Cardiac septum (tissue), 1 donor: ENCODE data around the gene TMEM208. TPM values are rescaled to one million over a fixed set of nuclear protein-coding genes. Genes with fewer than 3 reads are reported as not detected.

Source experiments
- DNase-seq: peaks from one replicate; pipeline ENCODE4 v3.0.0-alpha.2; 2020; ENCODE audit warnings: low spot score
- intact Hi-C: fragments of 100-400 bp; cut with DNase I; formaldehyde crosslinking; loops from one replicate; pipeline ENCODE4 v1.14.0; 2022
- microRNA-seq: library from miRNA; unstranded; fragments of <30 nt; microRNA quantifications from one replicate; pipeline ENCODE4 v1.2.0, GENCODE V29; 2020
- total RNA-seq: library from RNA; stranded (reverse); fragmentation: NEBNext Ultra II Directional; extraction: Animal tissue kit (Norgen Biotek cat#: 25700); gene quantifications from one replicate; pipeline ENCODE4 v1.2.1, GENCODE V29; 2021
- donor health status: DM: no; HTN: no; CAD: no.

Gene TMEM208
- total RNA-seq, 1 donor from 2014 or later, result 16.3 TPM

DNA sequence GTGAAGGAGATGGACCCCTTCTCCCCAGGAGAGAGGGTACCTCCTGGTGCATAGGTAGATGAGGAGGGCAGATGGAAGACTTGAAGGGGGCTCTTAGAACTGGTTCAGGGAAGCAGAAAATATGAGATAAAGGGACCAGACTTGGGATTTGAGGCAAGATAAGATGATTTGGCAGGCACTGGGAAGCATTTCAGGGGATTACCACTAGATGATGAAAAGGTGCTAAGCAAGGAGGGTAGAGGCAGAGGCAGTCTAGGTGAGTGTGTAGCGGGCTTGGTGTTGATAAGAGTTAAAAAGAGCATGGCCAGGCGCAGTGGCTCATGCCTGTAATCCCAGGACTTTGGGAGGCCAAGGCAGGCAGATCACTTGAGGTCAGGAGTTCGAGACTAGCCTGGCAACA lies 36.3 kb downstream of the TMEM208 start:
- no peak for DNase-seq
- intact Hi-C loops, result loop anchor here (5.0 kb wide), 1 partner anchor 134 kb away; no protein-coding TSS in a partner anchor

DNA sequence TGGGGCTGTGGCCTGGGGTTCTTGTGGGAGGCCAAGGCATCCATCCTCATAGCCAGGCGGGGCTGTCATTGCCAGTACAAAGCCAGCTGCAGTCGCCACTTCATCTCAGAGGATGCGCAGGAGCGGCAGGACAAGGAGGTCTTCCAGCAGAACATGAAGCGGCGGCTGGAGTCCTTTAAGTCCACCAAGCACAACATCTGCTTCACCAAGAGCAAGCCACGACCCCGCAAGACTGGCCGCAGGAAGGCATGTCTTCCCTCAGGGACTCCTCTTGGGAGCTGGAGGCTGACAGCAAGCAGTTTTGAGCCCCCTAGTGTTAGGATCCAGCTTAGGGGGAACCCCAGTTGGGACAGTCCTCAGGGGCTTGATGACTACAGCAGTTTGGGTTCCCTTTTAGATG lies 37.3 kb downstream of the TMEM208 start:
- no peak for DNase-seq
- intact Hi-C loops, result loop anchor here (5.0 kb wide), 1 partner anchor 133 kb away; no protein-coding TSS in a partner anchor

DNA sequence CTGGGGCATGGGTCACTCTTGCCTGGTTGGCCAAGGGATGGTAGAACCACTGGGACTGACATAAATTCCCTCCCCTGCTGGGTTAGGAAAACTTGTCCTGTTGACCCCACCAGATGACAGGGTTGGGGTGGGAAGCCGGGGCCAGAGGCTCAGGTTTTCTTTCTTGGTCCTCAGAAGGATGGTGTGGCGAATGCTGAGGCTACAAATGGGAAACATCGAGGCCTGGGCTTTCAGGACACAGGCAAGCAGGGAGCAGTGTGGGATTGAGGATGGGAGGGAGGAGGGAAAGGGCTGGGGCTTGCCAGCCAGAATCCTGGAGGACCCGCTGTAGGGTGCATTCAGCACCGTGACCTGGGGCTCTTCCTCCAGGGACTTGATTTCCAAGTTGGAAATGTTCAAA lies 37.9 kb downstream of the TMEM208 start:
- no peak for DNase-seq
- intact Hi-C loops, result loop anchor here (5.0 kb wide), 1 partner anchor 132 kb away; no protein-coding TSS in a partner anchor

- intact Hi-C loops, result no loop called here
- no peak for DNase-seq
These were observed 38.9 kb downstream of the TMEM208 start for GRCh38 chr16:67265834-67266233.

DNA sequence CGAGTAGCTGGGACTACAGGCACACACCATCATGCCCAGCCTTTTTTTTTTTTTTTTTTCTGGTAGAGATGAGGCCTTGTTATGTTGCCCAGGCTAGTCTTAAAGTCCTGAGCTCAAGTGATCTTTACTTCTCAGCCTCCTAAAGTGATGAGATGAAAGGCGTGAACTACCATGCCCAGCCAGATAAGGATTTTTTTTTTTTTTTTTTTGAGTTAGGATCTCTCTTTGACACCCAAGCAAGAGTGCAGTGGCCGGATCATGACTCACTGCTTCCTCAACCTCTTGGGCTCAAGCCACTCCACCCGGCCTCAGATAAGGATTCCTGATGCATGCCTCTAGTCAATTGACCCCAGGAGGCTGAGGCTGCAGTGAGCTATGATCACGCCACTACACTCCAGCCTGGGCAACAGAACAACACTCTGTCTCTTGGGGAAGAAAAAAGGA lies 41.2 kb downstream of the TMEM208 start:
- intact Hi-C loops, result no loop called here
- DNase-seq, result no peak

DNA sequence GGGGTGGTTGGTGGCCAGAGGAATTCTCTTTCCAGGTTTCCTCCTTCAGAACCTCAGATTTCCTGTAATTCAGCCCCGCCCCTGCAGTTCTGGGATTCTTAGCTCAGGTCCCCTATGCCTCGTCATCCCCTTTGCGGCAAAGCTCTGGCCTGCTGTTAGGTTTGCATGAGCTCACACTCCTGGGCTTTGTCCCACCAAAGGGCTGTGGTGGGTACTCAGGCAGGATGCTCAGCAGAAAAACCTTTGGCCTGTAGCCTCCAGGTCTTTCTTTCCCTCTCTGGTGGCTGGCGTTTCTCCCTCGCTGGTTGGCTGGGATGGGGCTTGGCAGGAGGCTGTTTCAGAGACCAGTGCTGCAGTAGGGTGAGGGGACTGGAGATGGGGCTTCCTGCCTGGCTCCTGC lies 42.8 kb downstream of the TMEM208 start:
- intact Hi-C loops, result no loop called here
- DNase-seq, result no peak

GRCh38 chr16:67270931-67271338 lies 44.0 kb downstream of the TMEM208 start:
- intact Hi-C loops, result no loop called here
- DNase-seq, result no peak

DNA sequence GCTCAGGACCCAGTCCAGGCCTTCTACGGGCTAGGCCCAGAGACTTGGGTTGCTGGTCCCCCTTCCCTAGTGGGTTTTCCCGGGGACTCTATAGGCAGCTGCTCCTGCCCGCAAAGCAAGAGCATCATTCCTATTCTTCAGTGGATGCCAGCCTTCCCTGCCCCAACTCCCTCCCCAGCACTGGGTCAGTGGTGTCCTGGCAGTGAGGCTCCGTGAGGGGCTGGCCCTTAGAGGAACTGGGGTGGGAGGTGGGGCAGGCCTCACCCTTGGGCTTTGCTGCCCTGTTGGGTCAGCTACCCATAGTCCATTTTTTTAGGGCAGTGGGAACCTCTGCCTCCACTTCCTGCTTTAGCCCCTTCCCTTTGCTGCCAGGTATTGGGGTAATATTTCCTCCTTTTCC lies 44.5 kb downstream of the TMEM208 start:
- intact Hi-C loops, result no loop called here
- no peak for DNase-seq

GRCh38 chr16:67275321-67275720 lies 48.4 kb downstream of the TMEM208 start:
- DNase-seq, result no peak
- intact Hi-C loops, result no loop called here

DNA sequence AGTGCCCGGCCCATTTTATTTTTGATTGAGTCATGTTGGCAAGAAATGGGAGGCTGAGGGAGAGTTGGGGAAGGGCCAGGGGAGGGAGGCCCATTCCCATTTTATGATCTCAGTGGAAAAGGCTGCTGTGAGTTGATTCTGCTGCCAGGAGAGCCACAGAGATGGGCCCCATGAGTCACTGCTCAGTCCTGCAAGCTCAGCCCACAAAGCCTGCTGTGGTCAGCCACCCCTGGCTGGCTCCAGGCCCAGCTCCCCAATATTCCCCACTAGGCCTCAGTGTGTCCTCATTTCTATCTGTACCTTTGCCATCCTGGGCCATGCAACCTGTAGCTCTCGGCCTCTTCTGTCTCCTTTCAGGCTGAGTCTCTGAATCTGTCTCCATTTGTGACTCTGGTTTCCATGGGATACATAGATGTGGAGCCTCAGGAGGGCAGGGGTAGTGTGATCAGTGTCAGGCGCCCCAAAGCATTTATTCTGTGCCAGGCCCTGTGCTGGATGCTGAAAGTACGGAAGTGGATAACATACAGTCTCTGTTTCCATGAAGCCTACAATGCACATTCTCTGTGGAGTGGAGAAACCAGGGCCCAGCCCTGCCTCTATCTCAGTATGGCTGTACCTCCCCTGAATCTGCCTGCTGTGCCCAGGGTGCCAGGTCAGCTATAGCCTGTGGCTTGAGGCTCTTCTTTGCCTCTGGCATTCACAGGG lies 50.5 kb downstream of the TMEM208 start:
- intact Hi-C loops, result no loop called here
- DNase-seq, result no peak

GRCh38 chr16:67277999-67278772 lies 51.3 kb downstream of the TMEM208 start:
- intact Hi-C loops, result no loop called here
- DNase-seq, result no peak

Small RNA genes within 50 kb of the gene (microRNA-seq; reads per million reads assigned to microRNA genes)
- gene MIR328, result 84.5 reads per million, percentile 56 among the genes with 10 or more reads in this experiment

Other genes starting within 250 kb of the TMEM208 start
- gene CES4A, start 238.5 kb upstream of the TMEM208 start, total RNA-seq, result 11.9 TPM
- gene CBFB, start 198.0 kb upstream of the TMEM208 start, total RNA-seq, result 33.7 TPM
- gene PHAF1, start 117.2 kb upstream of the TMEM208 start, total RNA-seq, result 8.8 TPM
- 12.4 TPM for gene B3GNT9, start 76.1 kb upstream of the TMEM208 start, total RNA-seq
- gene TRADD, start 67.2 kb upstream of the TMEM208 start, total RNA-seq, result 11.0 TPM
- 9.5 TPM for gene FBXL8, start 67.2 kb upstream of the TMEM208 start, total RNA-seq
- gene HSF4, start 62.4 kb upstream of the TMEM208 start, total RNA-seq, result 49.1 TPM
- 86.3 TPM for gene NOL3, start 56.6 kb upstream of the TMEM208 start, total RNA-seq
- gene MATCAP1, start 43.2 kb upstream of the TMEM208 start, total RNA-seq, result 22.2 TPM
- 2.8 TPM for gene EXOC3L1, start 37.0 kb upstream of the TMEM208 start, total RNA-seq
- gene E2F4, start 35.0 kb upstream of the TMEM208 start, total RNA-seq, result 34.4 TPM
- gene ELMO3, start 28.0 kb upstream of the TMEM208 start, total RNA-seq, result 0.92 TPM
- gene FHOD1, start 20.4 kb downstream of the TMEM208 start, total RNA-seq, result 33.4 TPM
- 1.1 TPM for gene SLC9A5, start 21.8 kb downstream of the TMEM208 start, total RNA-seq
- gene PLEKHG4, start 52.4 kb downstream of the TMEM208 start, total RNA-seq, result 0.70 TPM
- gene KCTD19, start 99.6 kb downstream of the TMEM208 start, total RNA-seq, result not detected
- not detected for gene LRRC36, start 99.7 kb downstream of the TMEM208 start, total RNA-seq
- gene TPPP3, start 166.4 kb downstream of the TMEM208 start, total RNA-seq, result 9.6 TPM
- gene ZDHHC1, start 189.3 kb downstream of the TMEM208 start, total RNA-seq, result 4.6 TPM
- gene HSD11B2, start 204.0 kb downstream of the TMEM208 start, total RNA-seq, result 0.27 TPM